ENCODE measurements around the gene UGDH. TPM values are rescaled to one million over a fixed set of nuclear protein-coding genes. Genes with fewer than 3 reads are reported as not detected.
A peak's percentile ranks its signal among the peaks of the same experiment; 100 is the strongest.

UGDH gene
- total and polyA plus RNA-seq, 9 of the 15 experiments (the other 6 are each of a cell fraction or from before 2014, with no cell fraction given): 5.5 to 21.7 (median 16.2) TPM

DNA sequence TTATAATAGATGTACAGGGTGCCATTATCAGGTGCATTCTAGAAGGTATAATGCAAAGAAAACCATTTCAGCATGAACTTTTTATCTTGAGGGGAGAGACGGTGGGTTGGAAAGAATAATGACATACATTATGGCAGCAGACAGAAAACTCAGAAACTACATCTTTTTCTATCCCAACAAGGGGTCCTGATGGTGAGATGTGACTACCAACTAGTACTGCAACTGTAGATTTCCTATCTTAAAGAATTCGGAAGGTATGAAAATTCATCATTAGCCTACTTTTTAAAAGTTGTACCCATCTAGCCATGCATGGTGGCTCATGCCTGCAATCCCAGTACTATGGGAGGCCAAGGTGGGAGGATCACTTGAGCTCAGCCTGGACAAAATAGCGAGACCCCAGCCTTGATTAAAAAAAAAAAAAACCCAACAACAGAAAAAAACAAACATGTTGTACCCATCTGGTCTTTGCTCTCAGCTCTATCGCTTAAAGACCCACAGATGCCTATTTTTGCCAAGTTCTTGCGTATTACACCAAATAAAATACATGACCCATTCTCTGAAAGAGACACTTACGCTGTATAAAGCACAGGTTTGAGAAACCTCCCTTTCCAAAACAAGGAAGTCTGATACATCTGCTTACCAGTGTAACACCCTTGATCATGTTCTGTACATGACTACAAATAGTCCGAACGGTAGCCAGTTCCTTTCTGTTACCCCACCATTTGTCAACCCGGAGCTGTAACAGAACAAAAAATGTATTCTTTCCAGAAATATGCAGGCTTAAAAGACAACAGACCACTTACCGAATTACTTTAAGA lies 70.1 kb downstream of the UGDH start (continued):
- TF ChIP-seq PATZ1 (CRISPR knock-in tag; IDR thresholded peaks at IDR 0.05; ENCODE audit: borderline replicate concordance) (no peak), ZNF436 (CRISPR knock-in tag; IDR thresholded peaks at IDR 0.05) (no peak), ZNF395 (CRISPR knock-in tag; IDR thresholded peaks at IDR 0.05) (no peak), ARID2 (IDR thresholded peaks at IDR 0.05) (no peak), ILF3 (IDR thresholded peaks at IDR 0.05; ENCODE audit: borderline replicate concordance) (0 out of 2 replicates have a peak, but pooled peaks have one; percentile 37), MYBL2 (IDR thresholded peaks at IDR 0.05; ENCODE audit: low read depth) (no peak), MYBL2 (CRISPR knock-in tag; IDR thresholded peaks at IDR 0.05; ENCODE audit: borderline replicate concordance) (no peak), ILK (tag; IDR thresholded peaks at IDR 0.05; ENCODE audit: borderline replicate concordance, low read depth) (no peak), ID3 (CRISPR knock-in tag; IDR thresholded peaks at IDR 0.05) (no peak), ID3 (tag; IDR thresholded peaks at IDR 0.05) (no peak), HDGF (IDR thresholded peaks at IDR 0.05) (no peak), GATAD2A (IDR thresholded peaks at IDR 0.05) (no peak), HNRNPH1 (optimal IDR thresholded peaks at IDR 0.05; ENCODE audit: low read depth, low read length) (no peak), RBFOX2 (IDR thresholded peaks at IDR 0.05; ENCODE audit: low read depth, low read length) (peak; percentile 71), RFX1 (IDR thresholded peaks at IDR 0.05) (no peak)
- TF ChIP-seq, protein P1, sequence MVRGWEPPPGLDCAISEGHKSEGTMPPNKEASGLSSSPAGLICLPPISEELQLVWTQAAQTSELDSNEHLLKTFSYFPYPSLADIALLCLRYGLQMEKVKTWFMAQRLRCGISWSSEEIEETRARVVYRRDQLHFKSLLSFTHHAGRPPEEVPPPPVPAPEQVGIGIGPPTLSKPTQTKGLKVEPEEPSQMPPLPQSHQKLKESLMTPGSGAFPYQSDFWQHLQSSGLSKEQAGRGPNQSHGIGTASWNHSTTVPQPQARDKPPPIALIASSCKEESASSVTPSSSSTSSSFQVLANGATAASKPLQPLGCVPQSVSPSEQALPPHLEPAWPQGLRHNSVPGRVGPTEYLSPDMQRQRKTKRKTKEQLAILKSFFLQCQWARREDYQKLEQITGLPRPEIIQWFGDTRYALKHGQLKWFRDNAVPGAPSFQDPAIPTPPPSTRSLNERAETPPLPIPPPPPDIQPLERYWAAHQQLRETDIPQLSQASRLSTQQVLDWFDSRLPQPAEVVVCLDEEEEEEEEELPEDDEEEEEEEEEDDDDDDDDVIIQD (CRISPR knock-in tag; IDR thresholded peaks at IDR 0.05): no peak
